Stimulated activated CD8-positive, alpha-beta memory T cell treated with anti-CD3 and anti-CD28 coated beads, Interleukin-7, amount 100 ng/mL, for 1 hour (primary cell): ENCODE data around the gene SOX3.

ENCODE experiments used
- DNase-seq, 2 donors: peaks; one replicate each; pipeline ENCODE4 v3.0.0-alpha.2; 2020; ENCODE audit warnings: low read depth in 2 of 2

SOX3 gene

DNA sequence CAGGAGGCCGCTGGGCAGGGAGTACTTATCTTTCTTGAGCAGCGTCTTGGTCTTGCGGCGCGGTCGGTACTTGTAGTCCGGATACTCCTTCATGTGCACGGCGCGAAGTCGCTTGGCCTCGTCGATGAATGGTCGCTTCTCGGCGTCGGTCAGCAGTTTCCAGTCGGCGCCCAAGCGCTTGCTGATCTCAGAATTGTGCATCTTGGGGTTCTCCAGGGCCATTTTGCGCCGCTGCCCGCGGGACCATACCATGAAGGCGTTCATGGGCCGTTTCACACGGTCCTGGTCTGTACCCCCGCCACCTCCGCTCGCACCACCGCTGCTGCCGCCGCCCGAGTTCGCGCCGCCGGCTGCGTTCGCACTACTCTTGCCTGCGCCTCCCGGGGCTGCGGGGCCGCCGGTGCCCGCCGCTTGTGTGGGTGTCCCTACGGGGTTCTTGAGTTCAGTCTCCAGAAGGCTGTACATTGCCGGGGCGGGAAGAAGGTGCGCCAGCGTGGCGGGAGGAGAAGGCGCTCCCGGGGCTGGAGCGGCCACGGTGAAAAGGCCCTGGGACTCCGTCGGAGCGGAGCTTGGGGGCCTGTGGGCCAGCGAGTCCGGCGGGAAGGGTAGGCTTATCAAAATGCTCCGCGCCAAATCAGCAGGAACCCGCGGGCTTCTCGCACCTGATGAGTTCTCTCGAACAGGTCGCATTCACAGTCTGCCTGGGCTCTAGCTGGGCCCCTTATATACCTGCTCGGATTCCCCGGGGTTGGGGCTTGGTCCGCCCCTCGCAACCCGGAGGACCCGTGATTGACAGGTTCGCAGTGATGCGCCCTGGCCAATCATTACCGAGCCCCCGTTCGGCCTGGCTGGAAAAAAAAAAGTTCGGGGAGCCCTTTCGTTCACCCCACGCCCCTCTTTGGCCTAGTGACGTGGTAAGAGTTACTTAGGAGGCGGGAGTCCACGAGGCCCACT, at the start of gene SOX3:
Gene SOX3, minus strand, starts transcription at position 699 of the 954 bp plus-strand sequence. Its CDS starts 9 bp downstream, at position 690.
- no peak for DNase-seq

DNA sequence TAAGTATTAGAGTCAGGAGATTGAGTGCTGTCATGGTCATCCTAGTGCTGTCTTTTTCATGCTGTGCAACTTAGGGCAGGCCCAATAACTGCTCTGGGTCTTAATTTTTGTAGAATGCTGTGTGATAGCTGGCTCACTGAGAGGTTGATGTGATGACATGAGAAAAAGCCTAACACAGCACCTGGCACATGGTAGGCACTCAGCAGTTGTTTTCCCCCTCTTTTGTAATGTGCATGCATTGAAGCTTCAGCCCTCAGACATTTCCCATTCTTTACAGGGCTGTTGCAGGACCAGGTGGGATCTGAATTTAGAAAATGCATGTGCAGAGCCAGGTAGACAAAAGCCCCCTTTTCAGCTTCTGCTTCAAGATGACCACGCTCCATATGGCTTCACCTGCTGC, 44.1 kb upstream of the SOX3 start:
- DNase-seq: no peak

DNA sequence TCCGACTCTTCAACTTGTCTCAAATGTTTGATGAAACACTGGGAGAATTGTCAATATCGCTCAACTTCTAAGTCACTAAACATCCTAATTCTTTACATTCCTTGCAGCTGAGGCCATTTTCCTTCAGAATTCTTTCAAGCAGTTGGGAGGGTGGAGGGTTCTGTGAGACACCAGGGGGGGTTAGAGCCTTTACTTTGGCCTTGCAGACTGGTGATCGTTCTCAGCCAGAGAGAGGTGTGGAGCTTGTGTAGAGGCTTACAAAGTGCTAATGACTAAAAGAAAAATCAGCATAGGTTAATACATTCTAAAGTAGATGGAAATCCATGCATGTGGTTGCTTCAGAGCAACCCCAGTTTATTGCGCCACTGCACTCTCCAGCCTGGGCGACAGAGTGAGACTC, 21.3 kb upstream of the SOX3 start:
- no peak for DNase-seq

DNA sequence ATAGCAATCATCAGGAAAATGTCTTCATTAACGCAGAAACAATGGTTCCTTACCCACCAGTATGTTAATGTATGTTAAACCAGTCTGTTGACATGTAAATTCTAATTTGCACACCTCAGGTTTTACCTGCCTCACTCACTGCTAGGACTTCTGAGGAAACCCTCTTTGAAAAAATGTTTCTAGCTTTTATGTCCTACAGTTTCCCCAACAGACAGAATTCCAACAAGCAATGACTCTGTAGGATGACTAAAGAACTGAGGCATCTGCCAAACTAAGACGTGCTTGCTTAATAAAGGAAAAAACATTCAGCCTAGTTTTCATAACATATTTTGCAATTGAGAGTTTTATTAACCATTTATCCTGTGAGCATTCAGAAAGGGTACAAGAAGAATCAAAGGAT, 20.6 kb upstream of the SOX3 start:
- no peak for DNase-seq

DNA sequence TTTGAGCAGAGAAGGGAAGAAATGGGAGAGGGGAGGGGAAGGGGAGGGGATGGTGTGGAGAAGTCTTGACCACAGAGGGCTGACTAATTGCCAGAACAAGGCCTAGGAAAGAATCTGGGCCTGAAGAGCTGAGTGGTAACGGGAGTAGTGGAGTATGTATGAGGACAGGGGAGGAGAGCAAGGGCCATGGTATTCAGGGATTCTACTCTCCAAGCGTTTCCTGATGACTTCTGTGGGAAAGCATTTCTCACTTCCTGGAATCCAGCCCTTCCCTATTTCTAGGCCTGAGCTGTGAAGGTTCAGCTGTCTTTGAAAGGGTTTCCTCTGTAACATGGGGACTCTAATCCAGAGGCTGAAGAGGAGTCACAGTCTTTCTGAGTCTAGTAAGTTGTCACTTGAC, 19.7 kb upstream of the SOX3 start:
- no peak for DNase-seq

DNA sequence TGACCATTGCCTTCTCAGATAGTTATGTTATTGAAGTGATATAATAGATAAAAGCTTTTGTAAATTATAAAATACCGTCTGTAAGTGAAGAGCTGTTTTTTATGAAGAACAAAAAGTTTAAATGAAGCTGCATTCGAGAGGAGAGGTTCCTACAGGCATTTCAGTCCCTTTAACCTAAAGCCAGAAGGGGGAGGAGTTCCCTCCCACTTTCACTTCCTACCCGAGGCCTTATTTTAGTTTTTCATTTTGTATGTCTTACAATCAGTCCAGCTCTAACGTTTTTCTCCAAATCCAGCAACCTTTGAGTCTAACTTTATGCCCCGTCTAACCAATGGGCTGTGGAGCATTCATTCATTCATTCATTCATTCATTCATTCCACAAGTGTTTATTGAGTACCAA, 16.5 kb upstream of the SOX3 start:
- DNase-seq: no peak

DNA sequence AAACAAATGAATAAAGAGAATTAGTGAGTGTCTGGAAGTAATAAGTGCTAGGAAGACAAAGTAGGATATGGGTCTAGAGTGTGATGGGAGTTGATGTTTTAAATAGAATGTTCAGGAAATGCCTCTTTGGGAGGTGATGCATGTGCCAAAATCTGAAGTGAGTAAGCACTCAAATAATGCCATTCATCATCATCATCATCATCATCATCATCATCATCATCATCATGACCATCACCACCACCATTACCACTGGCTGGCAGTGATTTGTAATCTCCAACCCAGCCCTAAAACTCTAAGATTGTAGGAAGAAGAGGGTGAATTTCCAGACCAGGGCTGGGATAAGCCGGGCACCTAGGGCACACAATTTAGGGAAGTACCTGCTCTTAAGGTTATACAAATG, 9.7 kb upstream of the SOX3 start:
- DNase-seq: no peak

DNA sequence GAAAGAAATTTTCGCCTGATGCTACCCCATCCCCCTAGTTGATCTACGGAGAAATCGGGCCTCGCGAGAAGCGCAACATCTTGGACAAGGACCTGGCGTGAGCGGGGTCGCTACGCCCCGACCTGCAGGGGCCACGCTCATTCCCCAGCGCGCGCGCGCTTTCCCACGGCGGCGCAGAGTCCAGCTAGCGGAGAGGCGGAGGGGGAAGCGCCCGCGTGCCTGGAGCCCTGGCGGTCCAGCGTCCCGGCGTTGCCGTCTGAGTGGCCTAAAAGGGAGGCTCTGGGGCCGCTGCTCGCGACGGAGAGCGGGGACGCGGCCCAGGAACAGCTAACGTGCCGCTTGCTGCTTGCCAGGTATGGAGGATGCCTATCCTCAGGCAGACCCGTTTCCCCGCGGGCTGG, 6.0 kb upstream of the SOX3 start:
- no peak for DNase-seq

DNA sequence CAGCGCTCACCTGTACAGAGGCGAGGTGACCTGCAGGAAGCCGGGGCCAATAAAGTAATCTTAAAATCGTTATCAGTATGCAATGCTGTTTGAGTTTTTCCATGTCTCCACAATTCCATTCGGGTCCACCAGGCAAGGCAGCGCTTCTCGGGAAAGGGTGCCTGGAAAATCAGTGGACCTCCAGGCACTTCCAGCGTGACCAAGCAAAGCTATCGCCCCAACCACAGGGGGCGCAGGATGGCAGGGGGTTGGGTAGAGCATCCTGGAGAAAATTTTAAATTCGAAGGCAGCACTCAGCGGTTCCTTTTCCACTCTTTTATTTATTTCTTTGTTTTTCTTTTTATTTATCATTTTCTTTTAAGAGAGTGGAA, 5.4 kb upstream of the SOX3 start:
- DNase-seq: no peak

DNA sequence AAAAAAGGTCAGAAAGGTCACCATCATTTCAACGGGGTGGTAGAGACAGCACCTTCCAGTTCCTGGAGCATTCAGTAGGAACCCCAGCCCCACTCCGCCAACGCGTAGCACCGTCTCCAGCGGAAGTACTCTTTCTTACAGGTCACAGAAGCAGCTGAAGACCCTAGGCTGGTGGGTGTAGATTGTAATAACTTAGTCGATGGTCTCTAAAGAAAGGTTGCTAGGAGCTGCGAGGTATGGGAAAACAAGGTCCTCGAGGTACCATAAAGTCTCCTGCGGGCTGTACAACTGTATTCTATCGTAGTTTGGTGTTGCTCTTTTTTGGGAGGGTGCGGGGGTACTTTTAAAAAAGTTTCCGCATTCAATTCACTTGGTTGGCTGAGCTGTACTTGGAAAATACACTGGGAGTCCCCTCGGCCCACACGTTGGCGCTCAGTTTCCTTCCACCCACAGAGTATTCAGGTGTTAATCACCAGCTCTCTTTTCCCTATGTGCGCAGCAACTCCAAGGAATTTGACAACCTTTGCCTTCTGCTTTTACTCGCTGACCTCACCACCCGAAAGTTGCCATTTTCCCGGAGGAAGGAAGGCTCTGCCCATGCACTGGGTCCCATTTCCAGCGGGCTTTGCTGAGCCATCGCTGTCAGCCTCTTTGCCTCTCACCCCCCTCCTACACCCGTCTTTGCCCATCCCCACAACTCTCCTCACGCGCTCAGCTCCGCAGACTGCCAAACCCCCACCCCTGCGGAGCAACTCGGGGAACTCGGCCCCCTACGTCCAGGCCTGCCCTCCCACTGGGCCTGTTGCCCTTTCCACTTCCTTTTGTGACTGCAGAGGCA, 4.8 kb upstream of the SOX3 start:
- DNase-seq: no peak

DNA sequence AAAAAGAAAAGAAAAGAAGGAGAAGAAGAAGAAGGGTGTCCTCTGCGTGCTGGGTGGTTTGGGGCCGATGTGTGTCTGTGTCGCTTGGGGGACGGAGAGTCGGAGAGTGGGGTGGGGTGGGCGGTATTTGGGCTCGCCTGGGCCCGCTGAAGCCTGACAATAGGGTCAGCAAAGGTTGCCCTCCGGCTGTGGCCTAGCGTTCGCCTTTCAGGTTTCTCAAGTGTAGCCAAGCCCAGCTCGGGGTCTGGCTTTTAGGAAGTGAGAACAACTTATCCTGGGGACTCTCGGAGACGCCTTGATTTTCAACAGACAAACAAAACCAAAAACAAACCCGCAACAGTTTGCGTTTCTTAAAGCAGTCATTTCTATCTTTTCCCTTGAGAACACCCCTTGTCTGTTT, 4.1 kb upstream of the SOX3 start:
- DNase-seq: no peak

DNA sequence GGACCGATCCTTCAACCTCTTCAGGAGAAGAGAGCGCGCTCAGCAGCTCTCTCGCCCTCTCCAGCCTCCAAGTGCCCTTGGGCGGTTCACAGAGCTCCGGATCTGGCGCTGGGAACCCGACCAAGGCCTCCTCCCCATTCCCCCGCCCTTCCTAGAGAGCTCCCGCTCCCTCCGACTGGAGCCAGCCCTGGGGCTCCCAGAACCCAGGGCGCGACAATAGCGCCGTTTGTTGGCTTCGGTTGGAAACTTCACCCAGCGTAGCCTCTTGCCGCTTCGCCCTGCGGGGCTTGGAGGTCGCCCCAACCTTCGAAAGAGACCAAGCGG, 3.1 kb upstream of the SOX3 start:
- no peak for DNase-seq

DNA sequence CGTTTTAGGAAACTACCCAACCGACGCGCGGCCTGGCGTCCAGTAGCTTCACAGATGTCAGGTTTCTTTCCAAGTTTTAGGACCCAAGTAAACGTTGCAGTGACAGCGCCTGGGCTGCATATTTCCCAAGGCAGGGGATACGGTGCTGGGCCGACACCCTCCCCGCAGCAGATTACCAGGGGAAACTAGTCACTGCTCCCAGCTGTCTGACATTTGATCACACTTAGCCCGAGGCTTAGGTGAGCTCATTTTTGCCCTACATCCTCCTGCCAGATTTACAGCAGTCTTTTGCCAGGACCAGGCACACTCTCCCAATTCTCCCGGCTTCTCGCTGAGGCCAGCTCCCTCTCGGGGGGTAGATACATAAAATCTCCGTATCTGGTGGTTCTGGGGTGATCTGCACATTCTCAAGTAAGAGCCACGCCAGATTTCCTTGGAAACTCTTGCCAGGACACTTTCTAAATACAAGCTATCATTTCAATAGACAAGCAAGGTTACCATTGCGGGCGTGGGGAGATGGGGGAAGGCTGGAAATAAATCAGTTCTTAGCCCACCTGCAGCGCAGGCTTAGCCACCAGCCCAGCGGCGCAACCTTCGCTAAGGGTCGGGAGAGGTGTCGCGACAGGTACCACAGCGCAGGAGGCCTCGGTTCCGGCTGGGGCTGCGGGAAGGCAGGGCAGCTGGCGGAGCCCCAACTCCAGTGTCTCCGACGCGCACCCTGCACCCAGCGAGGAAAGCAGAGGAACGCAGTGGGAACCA, 2.5 kb upstream of the SOX3 start:
- no peak for DNase-seq

DNA sequence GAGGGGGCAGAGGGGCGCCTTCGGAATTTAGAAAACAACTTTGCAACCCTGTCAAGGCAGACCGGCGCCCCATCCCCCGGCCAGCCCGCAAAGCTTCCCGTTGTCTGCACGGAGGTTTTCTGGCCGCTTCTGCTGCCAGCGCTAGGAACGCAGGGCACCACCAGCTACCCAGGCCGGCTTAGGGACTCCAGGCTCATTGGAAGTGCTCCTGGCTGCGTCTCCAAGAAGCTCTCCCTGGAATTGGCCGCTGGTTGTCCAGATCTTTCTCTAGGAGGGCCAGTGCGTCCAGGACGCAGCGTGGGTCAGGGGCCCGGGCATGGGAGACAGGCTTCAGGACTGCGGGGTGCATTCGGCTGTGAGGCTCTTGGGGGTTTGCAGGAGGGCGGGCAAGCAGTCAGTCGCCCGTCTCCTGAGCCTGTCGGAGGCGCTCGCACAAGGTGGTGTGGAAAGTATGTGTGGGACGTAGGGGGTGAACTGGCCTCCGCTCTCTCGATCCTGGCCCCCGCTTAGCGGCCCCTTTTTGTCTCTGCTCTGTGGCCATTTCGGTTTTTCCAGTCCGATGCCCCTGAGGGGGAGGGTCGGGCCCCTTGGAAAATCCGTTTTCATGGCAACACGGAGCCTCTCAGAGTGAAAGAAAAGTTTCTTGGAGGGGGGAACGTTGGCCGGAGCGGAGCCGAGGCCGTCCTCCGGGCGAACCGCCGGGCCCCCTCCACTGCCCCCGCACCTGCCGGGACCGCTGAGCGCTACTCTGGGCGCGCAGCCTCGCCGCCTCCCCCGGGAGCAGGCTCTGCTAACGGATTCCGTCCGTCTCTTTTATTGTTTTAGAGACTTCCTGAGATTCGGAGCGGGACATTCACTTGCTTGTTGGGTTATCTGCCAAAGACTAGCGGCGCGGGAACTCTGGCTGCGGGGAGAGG, 810 bp upstream of the SOX3 start:
- no peak for DNase-seq

DNA sequence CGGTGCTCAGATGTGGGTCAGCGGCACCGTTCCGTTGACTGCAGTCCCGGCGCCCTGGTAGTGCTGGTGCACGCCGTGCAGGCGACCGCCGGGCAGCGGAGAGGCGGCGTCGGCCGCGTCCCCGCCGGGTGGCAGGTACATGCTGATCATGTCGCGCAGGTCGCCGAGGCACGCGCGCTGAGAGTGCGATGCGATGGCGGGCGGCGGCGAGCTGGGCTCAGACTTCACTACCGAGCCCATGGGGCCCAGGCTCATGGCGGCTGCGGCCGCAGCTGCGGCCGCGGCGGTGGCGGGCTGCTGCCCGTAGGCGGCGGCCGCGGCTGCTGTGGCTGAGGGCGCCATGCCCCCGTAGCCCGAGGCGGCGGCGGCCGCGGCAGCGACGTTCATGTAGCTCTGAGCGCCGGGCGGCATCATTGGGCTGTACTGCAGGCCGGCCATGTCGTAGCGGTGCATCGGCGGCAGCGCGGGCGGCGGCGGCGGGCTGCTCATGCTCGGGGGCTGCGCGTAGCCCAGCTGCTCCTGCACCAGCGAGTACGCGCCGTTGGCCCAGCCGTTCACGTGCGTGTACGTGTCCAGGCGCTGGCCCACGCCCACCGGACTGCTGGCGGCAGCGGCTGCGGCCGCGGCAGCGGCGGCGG, 1.0 kb downstream of the SOX3 start:
- DNase-seq: no peak

DNA sequence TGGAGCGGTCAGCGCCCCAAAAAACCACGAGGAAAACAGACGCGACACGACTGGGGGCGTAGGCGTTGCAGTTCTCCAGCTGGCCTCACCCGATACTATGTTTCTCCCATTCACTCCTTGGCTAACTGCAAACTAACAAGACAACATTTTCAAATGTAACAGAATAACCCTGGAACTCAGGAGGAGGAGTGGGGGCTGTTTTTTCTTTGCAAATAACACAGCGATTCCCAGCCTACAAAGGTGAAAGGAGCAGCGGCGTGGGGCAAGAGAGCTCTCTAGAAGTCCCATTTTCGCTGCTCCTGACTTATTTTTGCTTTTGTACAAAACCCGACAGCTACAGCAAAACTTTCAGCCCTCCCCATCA, 1.6 kb downstream of the SOX3 start:
- DNase-seq: no peak

DNA sequence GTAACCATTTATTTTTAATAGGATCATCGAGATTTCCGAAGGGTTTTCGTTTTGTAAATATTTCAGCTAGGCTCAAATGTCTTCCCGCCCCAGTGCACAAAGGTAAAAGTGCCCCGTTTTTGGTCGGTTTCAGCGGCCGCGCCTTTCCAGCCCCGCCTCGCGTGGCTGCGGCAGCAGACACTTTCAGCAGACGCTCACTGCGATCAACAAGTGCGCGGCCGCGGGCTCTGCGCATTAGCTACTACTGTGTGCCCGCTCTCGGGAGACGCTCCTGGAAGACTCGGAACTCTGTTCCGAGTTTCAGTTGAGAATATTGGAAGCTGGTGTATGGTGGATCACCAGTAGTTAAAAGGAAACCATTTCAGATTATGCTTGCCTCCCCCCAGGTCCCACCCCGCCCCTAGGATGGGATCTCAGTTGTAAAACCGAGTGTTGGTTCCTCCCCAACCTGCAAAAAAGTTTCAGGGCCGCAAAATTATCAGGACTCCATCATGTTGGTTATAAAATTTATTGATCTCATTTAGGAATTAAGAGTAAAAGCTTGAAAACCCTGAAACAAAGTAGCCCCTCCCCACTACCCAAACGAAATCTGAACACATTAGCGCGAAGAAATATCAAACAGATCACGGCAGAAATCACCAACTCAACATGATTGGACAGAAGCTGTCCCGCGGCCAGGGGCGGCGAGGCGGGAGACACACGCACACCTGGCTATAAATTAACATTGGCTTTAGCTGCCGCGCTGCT, 2.2 kb downstream of the SOX3 start:
- DNase-seq: no peak

DNA sequence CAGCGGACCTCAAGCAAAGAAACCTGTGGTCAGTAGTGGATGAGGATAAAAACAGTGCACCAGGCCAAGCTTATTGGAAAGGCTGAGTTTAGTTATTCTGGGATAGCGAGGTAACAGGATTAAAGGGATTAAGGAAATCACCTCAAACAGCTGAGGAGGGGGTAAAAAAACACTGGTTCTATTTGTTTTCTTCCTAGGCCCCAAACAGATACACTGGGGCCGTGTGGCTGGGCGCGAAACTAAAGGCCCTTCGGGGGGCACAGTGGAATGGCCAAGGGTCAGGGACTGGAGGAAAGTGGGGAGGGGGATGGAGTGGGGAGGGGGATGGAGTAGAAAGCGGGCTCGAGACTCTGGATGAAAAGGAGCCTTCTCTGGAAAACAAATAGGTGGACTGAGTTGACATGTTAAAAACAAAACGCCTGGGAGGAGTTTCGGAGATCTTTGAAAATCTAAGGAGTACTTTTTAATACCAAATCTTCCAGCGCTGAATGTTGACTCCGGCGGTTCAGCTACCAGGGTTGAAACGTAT, 2.9 kb downstream of the SOX3 start:
- DNase-seq: no peak

DNA sequence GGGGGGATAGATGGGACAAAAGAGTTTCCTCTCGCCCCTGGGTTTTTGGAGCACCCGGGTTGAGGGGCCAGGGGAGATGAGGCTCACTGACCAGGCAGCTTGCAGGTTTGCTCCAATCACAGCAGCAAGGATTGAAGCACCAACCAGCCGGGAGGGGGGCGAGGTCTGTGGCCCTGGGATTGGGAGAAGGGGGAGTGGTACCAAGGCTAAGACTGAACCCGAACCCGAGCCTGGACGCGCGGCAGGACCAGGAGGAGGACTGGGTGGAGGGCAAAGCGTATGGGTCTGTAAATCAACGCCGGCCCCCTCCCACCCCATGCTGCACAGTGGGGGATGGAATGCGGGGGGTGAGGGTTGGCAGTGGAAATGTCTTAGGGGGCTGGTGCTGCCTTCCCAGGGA, 3.5 kb downstream of the SOX3 start:
- no peak for DNase-seq

DNA sequence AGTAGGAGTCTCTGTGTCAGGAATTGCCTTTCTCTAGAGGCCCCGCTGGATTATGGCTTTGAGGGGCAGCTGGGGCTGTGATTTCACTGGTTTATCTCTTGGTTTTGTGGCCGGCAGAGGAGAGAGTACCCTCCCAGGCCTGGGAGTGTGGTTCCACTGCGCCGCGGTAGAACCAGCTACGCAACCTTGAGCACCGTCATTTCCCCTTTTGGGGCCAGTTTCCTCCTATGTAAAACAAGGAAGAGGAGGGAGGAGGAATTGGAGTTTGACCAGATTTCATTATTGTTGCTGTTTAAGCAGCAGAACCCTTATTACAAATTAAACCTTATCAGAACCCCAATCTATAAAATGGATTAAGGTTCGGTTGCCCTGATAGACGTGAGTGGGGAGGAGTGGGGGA, 4.4 kb downstream of the SOX3 start:
- no peak for DNase-seq
